SK-N-MC (cell line): ENCODE results near the gene ARHGEF28.

Source experiments
- DNase-seq: peaks from one replicate; pipeline ENCODE4 v3.0.0-alpha.2; 2011; ENCODE audit warnings: low read depth, low spot score
- H3K27ac ChIP-seq: fragments of 200-600 bp; sonication (generic); 2 replicates; pipeline ENCODE4 v1.5.1; 2016; ENCODE audit warnings: mixed run types
- H3K36me3 ChIP-seq: fragments of 200-600 bp; sonication (generic); 2 replicates; pipeline ENCODE4 v1.6.1; 2017; ENCODE audit warnings: antibody characterized with exemption, low read length, mixed read lengths; ENCODE audit not compliant: insufficient read depth
- H3K4me3 ChIP-seq: fragments of 200-600 bp; sonication (generic); 2 replicates; pipeline ENCODE4 v1.5.1; 2016
- H3K9ac ChIP-seq: fragments of 200-600 bp; sonication (generic); 2 replicates; pipeline ENCODE4 v1.8.0; 2017; ENCODE audit warnings: mixed run types, mixed read lengths; ENCODE audit not compliant: insufficient read length
- H3K9me3 ChIP-seq: fragments of 200-600 bp; sonication (generic); 2 replicates; pipeline ENCODE4 v1.6.1; 2017; ENCODE audit warnings: low read depth, mild to moderate bottlenecking, antibody characterized with exemption, low read length, moderate library complexity, mixed read lengths
- EZH2 ChIP-seq: fragments of 200-600 bp; sonication (generic); IDR thresholded peaks from one replicate; pipeline ENCODE4 v1.6.1; 2017; ENCODE audit warnings: antibody characterized with exemption
- FOXP2 ChIP-seq: optimal IDR thresholded peaks from 2 replicates; pipeline ENCODE3; 2011; ENCODE audit warnings: mild to moderate bottlenecking, moderate library complexity; ENCODE audit not compliant: insufficient read depth; ENCODE audit errors: extremely low read length, control extremely low read depth
- POLR2AphosphoS5 ChIP-seq: IDR thresholded peaks from 2 replicates; pipeline ENCODE4 v1.6.1; 2012; ENCODE audit warnings: mild to moderate bottlenecking, low read depth, low read length, borderline replicate concordance

The ARHGEF28 gene

DNA sequence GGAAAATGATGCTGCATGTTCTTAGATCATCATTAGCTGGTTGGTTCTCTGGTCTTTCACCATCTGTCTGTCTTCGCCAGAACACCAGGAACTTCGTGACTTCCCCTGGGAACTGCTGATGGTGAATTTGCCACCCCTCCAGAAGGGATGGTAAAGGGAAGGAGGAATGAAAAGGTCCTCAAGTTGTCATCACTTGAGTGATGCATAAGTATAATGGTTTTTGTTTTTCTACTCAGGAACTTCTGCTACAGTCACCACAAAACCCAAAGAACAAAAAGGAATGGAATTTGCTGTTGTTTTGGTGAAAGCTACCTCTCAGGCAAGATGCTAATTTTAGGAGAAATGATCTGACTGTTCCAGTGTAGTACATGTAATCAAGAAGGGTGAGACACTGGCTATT is 328.4 kb downstream of the ARHGEF28 start:
- Histone ChIP-seq H3K36me3 (no peaks in the 10 kb centered on the region), H3K27ac (no peak overlapping the region), H3K9ac (no peak overlapping the region), H3K4me3 (no peak overlapping the region), H3K9me3 (no peaks in the 10 kb centered on the region)
- no peak for DNase-seq
- TF ChIP-seq POLR2AphosphoS5: no peak

DNA sequence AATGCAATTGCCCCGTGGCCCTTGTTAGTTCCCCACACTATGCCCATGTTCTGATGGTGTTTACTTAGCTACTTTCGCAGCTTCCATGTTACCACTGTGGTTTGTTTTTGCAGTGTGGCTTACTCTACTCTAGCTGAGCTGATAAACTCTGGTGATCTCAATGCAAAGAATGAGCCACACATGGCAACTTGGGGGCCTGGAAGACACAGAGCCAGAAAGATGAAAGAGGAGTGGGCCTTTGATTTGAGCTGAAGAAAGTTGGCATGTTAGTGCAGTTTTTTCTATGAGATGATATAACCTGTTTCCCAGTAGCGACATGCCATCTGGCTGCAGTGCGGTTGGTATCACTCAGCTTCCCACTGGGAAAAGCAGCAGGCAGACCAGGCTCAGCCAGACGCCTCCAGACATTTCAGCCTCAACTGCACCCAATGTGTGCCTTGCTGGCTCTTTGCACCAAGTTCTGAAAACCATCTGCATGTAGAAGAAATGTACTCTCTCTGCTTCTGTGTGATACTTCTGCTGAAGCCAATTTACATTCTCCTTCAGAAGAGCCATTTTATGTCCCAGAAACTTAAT is 329.4 kb downstream of the ARHGEF28 start:
- no peaks in the 10 kb centered on the region for H3K36me3 ChIP-seq
- DNase-seq: no peak
- H3K4me3 ChIP-seq: no peak overlapping the region
- TF ChIP-seq POLR2AphosphoS5 (no peak), FOXP2 (no peak), EZH2 (no peak)
- H3K9me3 ChIP-seq: no peaks in the 10 kb centered on the region
- no peak overlapping the region for H3K27ac ChIP-seq
- no peak overlapping the region for H3K9ac ChIP-seq

DNA sequence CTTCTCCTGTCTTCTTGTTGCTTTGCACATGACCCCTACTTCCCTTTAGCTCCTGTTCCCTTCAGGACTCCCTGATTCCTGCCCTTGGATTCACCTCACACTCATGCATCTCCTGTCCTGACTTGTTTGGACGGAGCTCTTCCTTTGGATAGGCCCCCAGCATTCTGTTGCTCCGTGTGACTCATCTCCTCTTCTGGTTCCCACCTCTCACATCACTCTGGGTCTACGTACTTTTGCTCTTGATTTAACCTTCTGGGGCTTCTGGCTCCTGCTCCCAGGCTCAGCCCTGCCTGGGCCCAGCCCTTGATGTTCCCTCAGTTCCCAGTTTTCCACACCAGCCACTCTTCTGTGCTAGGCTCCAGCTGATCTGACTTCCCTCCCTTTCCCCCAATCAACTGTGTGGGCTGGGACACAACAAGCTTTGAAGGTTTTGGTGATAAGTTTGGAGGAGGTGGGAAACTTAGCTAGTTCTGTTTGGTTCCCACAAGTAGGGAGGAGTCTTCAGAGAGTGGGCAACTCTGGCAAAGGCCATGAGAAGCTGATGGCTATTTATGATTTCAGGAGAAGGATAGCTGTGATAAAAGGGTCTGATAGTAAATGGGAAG is 331.5 kb downstream of the ARHGEF28 start:
- Histone ChIP-seq H3K9ac (no peak overlapping the region), H3K9me3 (no peaks in the 10 kb centered on the region), H3K36me3 (no peaks in the 10 kb centered on the region), H3K4me3 (no peak overlapping the region), H3K27ac (no peak overlapping the region)
- no peak for DNase-seq
- TF ChIP-seq FOXP2 (no peak), POLR2AphosphoS5 (no peak), EZH2 (no peak)

DNA sequence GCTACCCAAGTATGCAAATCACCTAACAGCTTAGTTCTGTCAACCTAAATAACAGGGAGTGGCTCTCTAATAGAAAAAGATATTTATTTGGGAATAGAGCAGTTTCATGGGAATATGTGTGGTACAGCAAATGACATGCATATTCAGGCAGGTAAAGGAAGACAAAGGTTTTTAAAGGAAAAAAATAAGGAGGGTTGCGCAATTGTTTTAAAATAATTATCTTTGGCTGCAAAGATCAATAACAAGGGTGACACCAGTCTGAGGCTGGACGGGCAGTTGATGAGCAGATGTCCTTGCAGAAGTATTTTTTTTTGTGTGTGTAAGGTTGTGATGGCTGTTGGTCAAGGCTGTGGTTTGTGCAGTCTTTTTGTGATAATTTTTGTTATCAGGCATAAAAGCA is 332.0 kb downstream of the ARHGEF28 start:
- no peak for DNase-seq
- no peak overlapping the region for H3K4me3 ChIP-seq
- H3K9ac ChIP-seq: no peak overlapping the region
- TF ChIP-seq EZH2: no peak
- TF ChIP-seq FOXP2: no peak
- TF ChIP-seq POLR2AphosphoS5: no peak
- no peak overlapping the region for H3K27ac ChIP-seq
- no peaks in the 10 kb centered on the region for H3K9me3 ChIP-seq
- H3K36me3 ChIP-seq: no peaks in the 10 kb centered on the region

DNA sequence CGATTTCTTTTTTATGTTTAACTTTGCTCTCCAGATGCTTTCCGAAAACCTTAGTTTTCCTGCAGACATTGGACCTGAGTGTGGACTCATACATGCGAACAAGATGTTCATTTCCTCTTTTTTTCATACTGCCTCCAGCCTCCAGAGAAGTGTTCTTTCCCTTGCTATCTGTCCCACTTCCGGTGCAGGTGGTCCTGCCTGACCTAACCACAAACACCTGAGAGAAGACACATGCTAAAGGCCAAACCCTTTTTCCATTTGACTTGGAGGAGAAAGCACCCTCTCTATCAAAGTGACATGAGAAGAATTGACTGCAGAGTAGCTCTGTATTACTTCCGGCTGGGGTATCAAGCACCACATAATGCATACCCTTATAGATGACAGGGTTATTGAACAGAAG is 334.0 kb downstream of the ARHGEF28 start:
- no peak overlapping the region for H3K9ac ChIP-seq
- TF ChIP-seq POLR2AphosphoS5: no peak
- no peak for TF ChIP-seq FOXP2
- TF ChIP-seq EZH2: no peak
- no peak overlapping the region for H3K27ac ChIP-seq
- H3K4me3 ChIP-seq: no peak overlapping the region
- DNase-seq: no peak
- H3K9me3 ChIP-seq: no peaks in the 10 kb centered on the region
- no peaks in the 10 kb centered on the region for H3K36me3 ChIP-seq

DNA sequence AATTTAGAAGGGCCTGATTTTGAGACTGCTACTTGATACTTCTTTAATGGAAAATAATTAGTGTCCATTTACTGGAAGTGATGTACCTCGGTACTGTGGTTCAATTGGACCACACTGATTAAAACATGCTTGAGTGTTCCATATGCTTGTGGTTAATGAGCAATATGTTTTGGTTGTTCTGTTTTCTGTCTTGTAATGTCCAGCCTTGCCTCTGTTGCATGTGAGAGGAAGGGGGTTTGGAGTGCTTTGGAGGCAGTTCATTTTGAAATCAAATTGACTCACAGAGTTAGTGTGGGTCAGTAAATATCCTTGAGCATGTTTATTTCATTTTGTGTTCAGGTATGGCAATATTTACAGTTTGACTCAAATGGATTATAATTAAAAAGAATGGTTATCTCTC is 334.4 kb downstream of the ARHGEF28 start:
- no peak overlapping the region for H3K27ac ChIP-seq
- no peak overlapping the region for H3K9ac ChIP-seq
- H3K36me3 ChIP-seq: no peaks in the 10 kb centered on the region
- no peak for DNase-seq
- no peak overlapping the region for H3K4me3 ChIP-seq
- TF ChIP-seq EZH2 (no peak), FOXP2 (no peak), POLR2AphosphoS5 (no peak)
- no peaks in the 10 kb centered on the region for H3K9me3 ChIP-seq

DNA sequence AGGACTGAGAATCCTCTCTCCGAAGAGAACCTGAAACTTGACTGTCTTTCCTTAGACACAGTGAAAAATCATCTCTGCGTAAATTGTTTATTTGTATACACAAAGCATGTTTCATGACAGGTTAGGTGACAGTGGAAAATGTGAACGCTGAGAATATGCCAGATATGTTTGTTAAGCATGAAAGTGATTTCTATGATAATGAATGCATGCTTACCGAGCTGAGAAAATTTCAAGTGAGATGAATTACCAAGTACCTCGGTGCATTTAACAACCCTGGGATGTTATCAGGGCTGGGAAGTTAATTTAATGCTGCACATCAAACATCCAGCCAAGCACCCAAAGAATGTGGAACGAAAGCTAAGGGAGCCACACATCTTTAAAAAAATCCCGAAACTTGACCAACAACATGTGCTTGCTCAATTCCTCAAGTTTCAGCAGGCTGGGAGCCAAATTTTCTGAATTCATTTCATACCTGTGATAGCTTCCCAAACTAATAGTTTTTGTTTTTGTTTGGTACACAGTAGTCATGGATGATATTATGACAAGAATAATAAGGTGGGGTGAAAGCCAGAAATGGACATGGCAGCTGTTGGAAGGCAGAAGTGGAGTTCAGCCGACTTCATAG is 336.9 kb downstream of the ARHGEF28 start:
- Histone ChIP-seq H3K27ac (no peak overlapping the region), H3K36me3 (no peaks in the 10 kb centered on the region), H3K4me3 (no peak overlapping the region), H3K9me3 (no peaks in the 10 kb centered on the region), H3K9ac (no peak overlapping the region)
- no peak for DNase-seq
- TF ChIP-seq EZH2: no peak
- no peak for TF ChIP-seq FOXP2
- no peak for TF ChIP-seq POLR2AphosphoS5

DNA sequence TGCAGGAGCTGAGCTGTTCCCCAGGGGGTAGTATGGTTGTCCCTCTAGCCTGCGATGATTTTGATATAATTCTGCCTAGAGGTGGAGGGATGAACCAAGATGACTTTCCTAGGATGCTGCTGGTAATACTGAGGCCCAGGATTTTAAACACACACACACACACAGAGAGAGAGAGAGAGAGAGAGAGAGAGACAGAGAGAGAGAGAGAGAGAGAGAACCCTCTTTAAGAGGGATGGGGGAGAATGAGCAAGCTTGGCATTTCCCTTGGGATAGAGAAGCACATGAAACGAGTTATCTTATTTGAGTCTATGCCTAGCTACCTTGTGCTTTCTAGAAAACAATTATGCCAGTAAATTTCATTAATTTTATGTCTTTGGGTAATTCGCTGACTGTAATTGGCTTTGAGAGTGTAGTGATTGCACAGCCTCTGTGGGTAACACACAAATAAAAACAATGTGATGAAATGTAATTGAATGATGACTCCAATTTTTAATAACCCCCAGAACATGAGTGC is 338.4 kb downstream of the ARHGEF28 start:
- no peak overlapping the region for H3K9ac ChIP-seq
- H3K4me3 ChIP-seq: no peak overlapping the region

More for the DNA sequence above, 338.4 kb downstream of the ARHGEF28 start:
- Histone ChIP-seq H3K9me3 (no peaks in the 10 kb centered on the region), H3K27ac (no peak overlapping the region), H3K36me3 (no peaks in the 10 kb centered on the region)
- no peak for TF ChIP-seq FOXP2
- no peak for DNase-seq
